H1 (cell line): ENCODE results near the gene TFR2. TPM values are rescaled to one million over a fixed set of nuclear protein-coding genes. Genes with fewer than 3 reads are reported as not detected.

Source experiments
- HDAC2 ChIP-seq, 2 experiments: fragments of 300-600 bp in 1 of 2; sonication (generic) in 1 of 2; IDR thresholded peaks; 2 replicates each; pipeline ENCODE4 v1.6.1; 2011 to 2012; ENCODE audit warnings: low read depth in 2 of 2, low read length in 2 of 2, mild to moderate bottlenecking in 2 of 2, moderate library complexity in 2 of 2, borderline replicate concordance in 1 of 2, inconsistent platforms in 1 of 2
- polyA plus RNA-seq, 7 experiments: library from polyadenylated mRNA; depleted of rRNA in 3 of 7; stranded (reverse) in 5 of 7; unstranded in 2 of 7; fragments of >200 nt in 5 of 7; fragments of 200-250 nt in 2 of 7; gene quantifications; 1 replicate in 5 of 7; 2 replicates in 1 of 7; 4 replicates in 1 of 7; pipeline versions ENCODE4 v1.2.1 to v1.2.3, GENCODE V29; 2011 to 2013; ENCODE audit warnings: missing spikeins in 2 of 7, mixed read lengths in 2 of 7
- total RNA-seq: library from RNA; stranded (reverse); fragmentation: NEBNext Ultra II Directional; extraction: Animal tissue kit (Norgen Biotek cat#: 25700); gene quantifications from 2 replicates; pipeline ENCODE4 v1.2.1, GENCODE V29; 2021
- TF ChIP-seq, protein P1 (sequence below): IDR thresholded peaks from 2 replicates; pipeline ENCODE4 v1.6.1; 2012; ENCODE audit warnings: low read length, inconsistent platforms
- TF ChIP-seq, protein P2 (sequence below): IDR thresholded peaks from 2 replicates; pipeline ENCODE4 v1.6.1; 2012; ENCODE audit warnings: inconsistent platforms

Gene TFR2
- total and polyA plus RNA-seq, 2 of the 8 experiments (the other 6 are each of a cell fraction or from before 2014, with no cell fraction given) = 4.6 to 5.7 TPM

DNA sequence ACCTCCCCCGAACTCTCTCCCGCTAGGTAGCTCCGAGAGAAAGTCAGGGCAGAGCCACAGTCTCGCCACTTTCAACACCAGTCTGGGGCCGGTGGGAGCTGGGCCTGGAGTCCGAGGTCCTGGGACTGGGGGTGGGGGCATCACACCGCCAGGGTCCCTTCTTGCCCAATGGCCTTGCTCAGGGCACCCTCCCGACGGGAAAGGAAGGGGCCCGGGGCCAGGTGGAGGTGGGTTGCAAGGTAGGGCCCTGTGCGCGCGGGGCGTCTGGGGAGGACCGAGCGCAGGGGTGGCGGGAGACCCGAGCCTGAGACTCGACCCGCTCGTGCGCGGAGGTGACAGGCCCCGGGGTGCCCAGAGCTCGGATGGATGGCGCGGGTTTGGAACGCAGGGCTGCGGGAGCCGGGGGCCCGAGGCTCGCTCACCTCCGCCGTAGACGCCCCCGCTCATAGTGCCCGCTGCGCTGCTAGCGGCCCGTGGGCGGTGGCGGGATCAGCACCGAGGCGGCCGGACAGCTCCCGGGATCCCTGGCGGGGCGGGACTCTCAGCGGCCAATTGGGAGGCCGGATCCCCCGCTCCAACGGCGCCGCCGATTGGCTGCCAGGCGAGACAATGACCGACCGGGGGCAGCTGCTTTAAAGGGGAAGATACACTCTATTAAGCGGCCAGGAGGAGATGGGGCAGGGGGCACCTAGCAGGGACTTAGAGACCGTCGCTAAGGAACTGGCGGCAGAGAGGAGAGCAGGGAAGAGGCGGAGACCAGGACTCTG lies 14.7 kb upstream of the TFR2 start, which contains the start of gene ACTL6B (continued):
- TF ChIP-seq, protein P1, sequence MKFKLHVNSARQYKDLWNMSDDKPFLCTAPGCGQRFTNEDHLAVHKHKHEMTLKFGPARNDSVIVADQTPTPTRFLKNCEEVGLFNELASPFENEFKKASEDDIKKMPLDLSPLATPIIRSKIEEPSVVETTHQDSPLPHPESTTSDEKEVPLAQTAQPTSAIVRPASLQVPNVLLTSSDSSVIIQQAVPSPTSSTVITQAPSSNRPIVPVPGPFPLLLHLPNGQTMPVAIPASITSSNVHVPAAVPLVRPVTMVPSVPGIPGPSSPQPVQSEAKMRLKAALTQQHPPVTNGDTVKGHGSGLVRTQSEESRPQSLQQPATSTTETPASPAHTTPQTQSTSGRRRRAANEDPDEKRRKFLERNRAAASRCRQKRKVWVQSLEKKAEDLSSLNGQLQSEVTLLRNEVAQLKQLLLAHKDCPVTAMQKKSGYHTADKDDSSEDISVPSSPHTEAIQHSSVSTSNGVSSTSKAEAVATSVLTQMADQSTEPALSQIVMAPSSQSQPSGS = peak; percentile 72; the same call in 1 of the 2 replicates
- TF ChIP-seq, protein P2, sequence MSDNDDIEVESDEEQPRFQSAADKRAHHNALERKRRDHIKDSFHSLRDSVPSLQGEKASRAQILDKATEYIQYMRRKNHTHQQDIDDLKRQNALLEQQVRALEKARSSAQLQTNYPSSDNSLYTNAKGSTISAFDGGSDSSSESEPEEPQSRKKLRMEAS = peak; percentile 37; the same call in 1 of the 2 replicates
- peak in 1 of 2 experiments; percentile 30; a peak in 1 of 4 replicates for TF ChIP-seq HDAC2 (IDR thresholded peaks at IDR 0.05; ENCODE audit: borderline replicate concordance in 1 of 2, low read depth in 2 of 2, low read length in 2 of 2)
